NCI-H82 (cell line): ENCODE data around the gene WASHC4.
"Not testable (repeated sequence)": the region's sequence is repeated elsewhere in the genome, so short reads cannot be mapped to it uniquely, and the experiment has no call there.

Experiments
- DNase-seq: peaks from one replicate; lab custom pipeline; 2025; lab: John Stamatoyannopoulos, UW

The WASHC4 gene

GRCh38 chr12:105167346-105167745 is 59.8 kb downstream of the WASHC4 start:
- no peak for DNase-seq

DNA sequence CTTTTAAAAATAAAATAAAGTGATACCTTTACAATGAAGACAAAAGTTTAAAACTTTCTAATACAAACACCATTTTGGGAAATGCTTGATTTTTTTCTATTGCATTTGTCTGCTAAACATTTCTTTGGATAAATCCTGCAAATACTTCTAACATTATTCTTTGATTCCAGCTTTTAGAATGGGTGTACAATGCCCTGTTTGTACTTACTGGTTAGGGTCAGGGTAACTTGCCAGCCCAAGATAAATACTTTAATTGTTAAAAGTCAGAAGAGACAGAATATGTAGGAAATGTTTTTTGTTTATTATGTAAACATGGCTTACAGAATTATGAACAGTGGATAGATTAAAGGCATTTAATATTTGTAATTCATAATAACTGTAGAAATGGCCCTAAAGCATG is 60.5 kb downstream of the WASHC4 start:
- DNase-seq, result no peak

DNA sequence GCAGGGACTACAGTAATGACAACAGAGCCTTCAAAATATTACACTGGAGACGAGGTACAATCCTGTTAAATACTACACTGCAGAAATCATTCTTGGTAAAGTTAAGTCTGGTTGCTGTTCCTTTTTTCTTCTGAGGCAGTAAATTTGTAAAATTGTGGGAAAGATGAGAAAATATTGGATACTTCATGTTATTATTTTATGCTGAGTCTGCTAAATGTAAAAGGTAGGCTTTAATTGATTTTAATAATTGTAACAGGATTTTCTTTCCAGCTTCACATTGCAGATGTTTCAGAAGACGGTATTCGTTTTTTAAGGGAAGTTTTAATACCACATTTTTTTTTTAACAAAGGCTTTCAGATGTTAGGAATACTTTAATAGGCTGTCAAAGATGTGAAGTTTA is 62.6 kb downstream of the WASHC4 start:
- DNase-seq, result no peak

DNA sequence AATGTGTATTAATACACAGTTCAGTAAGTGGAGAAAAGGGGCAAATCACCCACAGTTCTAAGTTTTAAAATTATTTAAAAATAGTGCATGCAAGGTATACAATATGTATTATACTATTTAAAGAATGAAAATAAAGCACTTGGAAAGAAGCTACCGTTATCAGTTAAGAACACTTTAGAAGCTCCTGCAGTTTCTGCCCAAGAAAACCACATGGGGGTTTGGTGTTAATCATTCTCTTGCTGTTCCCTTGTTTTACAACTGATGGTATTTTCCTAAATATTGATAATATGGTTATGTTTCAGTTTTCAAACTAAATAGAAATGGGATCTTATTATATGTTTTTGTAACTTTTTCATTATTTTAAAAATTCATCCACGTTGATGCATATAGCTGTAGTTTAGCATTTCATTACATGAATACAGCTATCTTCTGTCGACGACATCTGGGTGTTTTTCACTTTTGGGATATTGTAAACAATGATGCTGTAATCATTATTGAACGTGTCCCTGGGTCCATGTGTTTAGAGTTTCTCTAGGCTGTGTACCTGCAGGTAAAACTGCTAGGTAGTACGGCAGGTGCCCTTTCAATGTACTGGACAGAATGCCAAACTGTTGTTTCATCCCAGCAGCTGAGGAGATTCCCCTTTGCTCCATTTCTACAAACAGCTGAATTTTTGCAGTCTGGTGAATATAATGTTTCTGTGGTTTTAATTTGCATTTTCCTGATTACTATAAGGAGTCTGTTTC is 64.3 kb downstream of the WASHC4 start:
- no peak for DNase-seq

- DNase-seq, result no peak
Measured at GRCh38 chr12:105175397-105175990, 68.0 kb downstream of the WASHC4 start.

- DNase-seq, result no peak
Measured at GRCh38 chr12:105177208-105177607, 69.7 kb downstream of the WASHC4 start.

DNA sequence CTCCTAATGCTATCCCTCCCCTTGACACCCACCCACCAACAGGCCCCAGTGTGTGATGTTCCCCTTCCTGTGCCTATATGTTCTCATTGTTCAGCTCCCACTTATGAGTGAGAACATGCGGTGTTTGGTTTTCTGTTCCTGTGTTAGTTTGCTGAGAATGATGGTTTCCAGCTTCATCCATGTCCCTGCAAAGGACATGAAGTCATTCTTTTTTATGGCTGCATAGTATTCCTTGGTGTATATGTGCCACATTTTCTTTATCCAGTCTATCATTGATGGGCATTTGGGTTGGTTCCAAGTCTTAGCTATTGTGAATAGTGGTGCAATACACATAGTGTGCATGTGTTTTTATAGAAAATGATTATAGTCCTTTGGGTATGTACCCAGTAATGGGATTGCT is 71.6 kb downstream of the WASHC4 start:
- not testable (repeated sequence) for DNase-seq

- DNase-seq, result not testable (repeated sequence)
Measured at GRCh38 chr12:105183406-105183805, 75.9 kb downstream of the WASHC4 start.

DNA sequence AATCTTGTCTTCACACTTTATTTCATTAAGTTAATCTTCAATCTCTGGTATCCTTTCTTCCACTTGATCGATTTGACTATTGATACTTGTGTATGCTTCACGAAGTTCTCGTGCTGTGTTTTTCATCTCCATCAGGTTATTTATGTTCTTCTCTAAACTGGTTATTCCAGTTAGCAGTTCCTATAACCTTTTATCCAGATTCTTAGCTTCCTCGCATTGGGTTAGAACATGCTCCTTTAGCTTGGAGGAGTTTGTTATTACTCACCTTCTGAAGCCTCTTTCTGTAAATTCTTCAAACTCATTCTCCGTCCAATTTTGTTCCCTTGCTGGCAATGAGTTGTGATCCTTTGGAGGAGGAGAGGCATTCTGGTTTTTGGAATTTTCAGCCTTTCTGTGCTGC is 76.4 kb downstream of the WASHC4 start:
- not testable (repeated sequence) for DNase-seq

DNA sequence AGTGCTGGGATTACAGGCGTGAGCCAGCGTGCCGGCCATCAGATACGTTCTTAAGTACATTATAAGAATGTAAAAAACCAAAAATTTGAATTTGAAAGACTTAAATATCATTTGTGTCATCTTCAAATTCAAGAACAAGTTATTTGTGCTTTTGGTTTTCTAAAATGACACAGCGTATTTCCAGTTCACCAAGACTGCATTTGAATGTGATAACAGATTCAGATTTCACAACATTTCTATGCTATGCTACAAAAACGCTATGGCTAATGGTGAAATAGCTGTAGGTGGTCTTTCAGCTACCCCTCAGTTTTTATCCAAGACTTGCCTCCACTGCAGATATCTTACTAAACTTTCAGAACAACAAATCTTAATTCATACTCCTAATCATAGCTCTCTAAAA is 81.8 kb downstream of the WASHC4 start:
- DNase-seq, result no peak

GRCh38 chr12:105190530-105190929 is 83.0 kb downstream of the WASHC4 start:
- no peak for DNase-seq

- peak; percentile 88 for DNase-seq
Measured at GRCh38 chr12:105192624-105193225, 85.2 kb downstream of the WASHC4 start.

GRCh38 chr12:105194947-105195346 is 87.4 kb downstream of the WASHC4 start:
- DNase-seq, result no peak

DNA sequence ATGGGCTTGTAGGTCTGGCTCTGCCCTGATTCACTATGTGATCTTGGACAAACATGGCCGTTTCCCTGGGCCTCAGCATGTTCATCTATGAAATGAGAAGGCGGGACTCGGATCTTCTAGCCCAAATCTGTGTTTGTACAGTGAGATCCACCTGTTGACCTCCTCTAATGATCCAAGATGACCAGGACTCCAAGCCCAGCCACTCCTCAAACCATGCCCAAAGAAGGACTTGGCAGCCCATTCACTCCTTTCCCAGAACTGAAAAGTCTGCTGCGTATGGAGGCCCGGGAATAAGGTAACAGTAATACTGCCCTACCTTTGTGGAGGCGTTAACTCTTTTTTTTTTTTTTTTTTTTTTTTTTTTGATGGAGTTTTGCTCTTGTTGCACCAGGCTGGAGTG is 88.6 kb downstream of the WASHC4 start:
- DNase-seq, result no peak

DNA sequence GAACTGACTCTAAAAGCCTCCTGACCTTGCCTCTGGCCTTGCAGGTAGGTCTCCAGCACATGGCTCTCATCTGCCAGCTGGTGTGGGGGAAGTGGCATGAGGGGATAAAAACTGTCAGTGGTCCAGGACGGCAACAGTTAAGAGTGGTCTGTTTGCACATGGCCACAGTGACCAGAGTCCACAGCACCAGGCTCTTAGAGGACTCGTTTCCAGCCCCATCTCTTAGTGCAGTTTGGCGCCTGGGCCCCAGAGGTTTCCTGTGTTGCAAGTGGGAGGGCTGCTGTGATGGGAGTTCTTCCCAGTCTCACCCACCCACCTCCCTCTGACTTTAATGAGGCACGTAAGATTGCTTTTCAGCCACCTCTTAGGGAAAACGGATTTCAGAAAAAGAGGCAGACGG is 91.4 kb downstream of the WASHC4 start:
- DNase-seq, result peak; percentile 68

DNA sequence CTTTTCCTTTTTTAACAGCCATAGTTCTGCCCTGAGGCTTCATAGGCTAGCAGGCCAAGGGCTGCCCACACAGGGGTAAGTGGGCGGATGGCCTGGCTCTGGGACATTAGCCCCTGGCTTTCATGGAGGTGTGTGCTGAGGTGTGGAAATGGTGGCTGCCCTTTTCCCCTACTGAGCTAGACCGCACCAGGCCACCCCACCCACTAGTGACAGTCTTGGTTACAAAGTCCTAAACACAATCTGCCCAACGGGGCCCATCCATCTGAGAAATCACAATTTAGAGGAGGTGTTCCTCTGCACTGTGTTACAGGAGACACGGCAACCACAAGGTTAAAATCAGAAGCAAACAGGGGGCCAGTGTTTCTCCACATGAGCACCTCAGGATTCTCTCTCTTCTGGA is 92.9 kb downstream of the WASHC4 start:
- DNase-seq, result no peak

- no peak for DNase-seq
Measured at GRCh38 chr12:105201299-105201698, 93.8 kb downstream of the WASHC4 start.

GRCh38 chr12:105202202-105202601 is 94.7 kb downstream of the WASHC4 start:
- DNase-seq, result no peak

DNA sequence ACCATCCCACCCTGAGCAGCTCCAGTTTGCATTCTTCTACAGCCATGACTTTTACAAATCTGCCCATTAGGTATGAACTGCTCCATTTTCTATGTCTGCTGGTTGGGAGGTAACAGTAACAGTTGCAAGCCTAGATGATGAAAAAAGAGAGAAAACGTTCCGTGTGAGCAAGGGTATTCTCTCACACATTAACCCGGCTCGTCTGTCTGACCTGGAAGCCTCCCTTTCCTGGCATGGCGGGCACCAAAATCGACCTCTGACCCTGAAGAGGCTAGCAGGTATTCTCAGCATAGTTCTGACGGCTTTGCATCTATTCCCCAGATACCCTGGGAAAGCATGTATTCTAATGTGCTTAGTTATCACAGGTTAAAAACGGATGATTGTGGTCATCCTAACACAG is 96.6 kb downstream of the WASHC4 start:
- DNase-seq, result no peak

DNA sequence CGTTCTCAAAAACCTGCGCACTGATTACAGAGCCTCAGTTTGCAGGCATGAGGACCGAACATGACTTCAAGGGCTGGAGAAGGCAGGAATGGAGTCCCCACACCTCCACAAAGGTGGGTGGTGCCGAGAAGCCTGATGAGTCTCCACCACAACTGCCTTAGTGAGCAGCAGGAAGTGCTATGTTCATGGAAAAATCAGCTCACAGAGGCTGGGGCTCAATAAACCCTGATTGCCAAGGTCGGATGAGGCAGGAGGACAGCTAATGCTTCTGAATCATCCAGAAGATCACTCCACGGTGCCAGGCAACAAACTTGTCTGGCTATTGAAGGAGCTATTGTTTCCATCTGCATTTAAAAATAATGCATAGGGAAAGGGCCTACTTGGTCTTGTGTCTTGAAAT is 97.4 kb downstream of the WASHC4 start:
- DNase-seq, result no peak

GRCh38 chr12:105205322-105206048 is 98.0 kb downstream of the WASHC4 start:
- no peak for DNase-seq

- DNase-seq, result no peak
Measured at GRCh38 chr12:105206686-105207374, 99.3 kb downstream of the WASHC4 start.
